Measurements from ENCODE around the gene DDB1.

- TF ChIP-seq CTCF (IDR thresholded peaks at IDR 0.05 in 2 of 3, conservative IDR thresholded peaks at IDR 0.05 in 1 of 3; ENCODE audit: control insufficient read depth in 2 of 3, extremely low read depth in 1 of 3, insufficient read depth in 1 of 3, low read depth in 3 of 3, low read length in 3 of 3) (no peak), TBL1XR1 (IDR thresholded peaks at IDR 0.05; ENCODE audit: low read depth, low read length) (no peak), ATF7 (IDR thresholded peaks at IDR 0.05; ENCODE audit: low read depth) (no peak), FOXM1 (IDR thresholded peaks at IDR 0.05; ENCODE audit: low read depth, low read length) (no peak), E2F4 (IDR thresholded peaks at IDR 0.05; ENCODE audit: low read depth, low read length) (no peak), KDM1A (IDR thresholded peaks at IDR 0.05; ENCODE audit: borderline replicate concordance) (no peak), EZH2 (IDR thresholded peaks at IDR 0.05; ENCODE audit: borderline replicate concordance, control insufficient read depth, low read depth, low read length) (no peak), POLR2AphosphoS2 (IDR thresholded peaks at IDR 0.05; ENCODE audit: low read depth, low read length) (no peak), ATF3 (IDR thresholded peaks at IDR 0.05; ENCODE audit: borderline replicate concordance, extremely low read depth, low read depth, low read length) (no peak)
These were observed 16.4 kb upstream of the DDB1 start for GRCh38 chr11:61349189-61349751.

Data from GM12878 (cell line).